Karpas-422 (cell line): ENCODE data around the gene ARID3A. TPM values are rescaled to one million over a fixed set of nuclear protein-coding genes. Genes with fewer than 3 reads are reported as not detected.
A peak's percentile ranks its signal among the peaks of the same experiment; 100 is the strongest.
"Not testable (repeated sequence)": the region's sequence is repeated elsewhere in the genome, so short reads cannot be mapped to it uniquely, and the experiment has no call there.

Experiments
- DNase-seq: peaks from one replicate; pipeline ENCODE4 v3.0.0-alpha.2; 2015
- H2AFZ ChIP-seq: fragments of 200-600 bp; sonication (generic); 2 replicates; pipeline ENCODE4 v1.6.1; 2014; ENCODE audit warnings: antibody characterized with exemption, low read length, mixed read lengths
- H3K27ac ChIP-seq: fragments of 200-600 bp; sonication (generic); 2 replicates; pipeline ENCODE4 v1.5.1; 2014; ENCODE audit warnings: mild to moderate bottlenecking, low read length, moderate library complexity
- H3K27me3 ChIP-seq: fragments of 200-600 bp; sonication (generic); 2 replicates; pipeline ENCODE4 v1.6.1; 2014; ENCODE audit warnings: low read length, mixed read lengths
- H3K36me3 ChIP-seq: fragments of 200-600 bp; sonication (generic); 2 replicates; pipeline ENCODE4 v1.6.1; 2014; ENCODE audit warnings: low read length, mixed read lengths; ENCODE audit not compliant: insufficient read depth
- H3K4me1 ChIP-seq: fragments of 200-600 bp; sonication (generic); 2 replicates; pipeline ENCODE4 v1.6.1; 2014; ENCODE audit warnings: mild to moderate bottlenecking, low read length, mixed read lengths
- H3K4me2 ChIP-seq: fragments of 200-600 bp; sonication (generic); 2 replicates; pipeline ENCODE4 v1.6.1; 2014; ENCODE audit warnings: low read length, low read depth, mild to moderate bottlenecking; ENCODE audit not compliant: poor library complexity, severe bottlenecking
- H3K4me3 ChIP-seq: fragments of 200-600 bp; sonication (generic); 2 replicates; pipeline ENCODE4 v1.5.1; 2014; ENCODE audit warnings: mild to moderate bottlenecking, antibody characterized with exemption, low read length, mixed read lengths
- H3K79me2 ChIP-seq: fragments of 200-600 bp; sonication (generic); 2 replicates; pipeline ENCODE4 v1.6.1; 2014; ENCODE audit warnings: mild to moderate bottlenecking, low read length, mixed read lengths
- H3K9ac ChIP-seq: fragments of 200-600 bp; sonication (generic); 2 replicates; pipeline ENCODE4 v1.6.0; 2014; ENCODE audit warnings: low read length
- H3K9me2 ChIP-seq: fragments of 200-600 bp; sonication (generic), shearing (Covaris generic); replicated peaks from 2 replicates; pipeline ENCODE4 v1.6.0; 2014; ENCODE audit warnings: mild to moderate bottlenecking, low read length, moderate library complexity; ENCODE audit not compliant: insufficient read depth
- H3K9me3 ChIP-seq: fragments of 300-700, 200-600 bp; sonication (generic); 2 replicates; pipeline ENCODE4 v1.6.1; 2014; ENCODE audit warnings: low read length, mixed read lengths
- H4K20me1 ChIP-seq: fragments of 200-600 bp; sonication (generic); 2 replicates; pipeline ENCODE4 v1.6.1; 2014; ENCODE audit warnings: mild to moderate bottlenecking, antibody characterized with exemption, low read length, low read depth; ENCODE audit not compliant: insufficient read depth
- small RNA-seq: library from RNA; depleted of rRNA; stranded (forward); fragments of <200 nt; gene quantifications from one replicate; pipeline ENCODE3, GENCODE V24; 2014
- total RNA-seq: library from RNA; depleted of rRNA; stranded (reverse); fragments of >200 nt; shearing (Covaris generic); gene quantifications from 2 replicates; pipeline ENCODE4 v1.2.3, GENCODE V29; 2014; ENCODE audit warnings: low replicate concordance; rRNA removed

The ARID3A gene
- total RNA-seq, 1 experiment from 2014 or later = 2.0 TPM

- H3K27ac ChIP-seq = peak overlapping the region; percentile 73; the same call in 1 of the 2 replicates
- peak overlapping the region; percentile 100 for H3K9ac ChIP-seq
- peaks cover 54% of the 10 kb centered on the region for H3K4me1 ChIP-seq
Observed at GRCh38 chr19:1018932-1019615, 93.2 kb downstream of the ARID3A start.

DNA sequence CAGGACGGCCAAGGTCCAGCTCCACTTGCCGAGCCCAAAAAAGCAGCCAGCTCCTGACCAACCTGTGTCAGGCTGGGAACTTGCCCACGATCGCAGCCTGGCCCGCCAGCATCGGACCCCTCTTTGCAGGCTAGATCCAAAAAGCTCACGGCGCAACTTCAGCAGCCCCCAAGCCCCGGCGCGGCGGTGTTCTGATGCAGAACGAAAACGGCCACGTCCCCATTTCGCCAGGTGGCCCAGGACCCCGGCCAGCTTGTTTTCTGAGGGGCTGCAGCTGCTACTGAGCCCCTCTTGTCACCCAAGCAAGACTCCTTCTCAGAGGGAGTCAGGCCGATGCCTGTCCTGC is 93.8 kb downstream of the ARID3A start:
- H4K20me1 ChIP-seq = peaks cover 59% of the 10 kb centered on the region
- H2AFZ ChIP-seq = no peak overlapping the region
- H3K4me2 ChIP-seq = peak overlapping the region; percentile 75
- H3K27me3 ChIP-seq = no peaks in the 10 kb centered on the region
- H3K27ac ChIP-seq = peak overlapping the region; percentile 73; the same call in 1 of the 2 replicates
- H3K36me3 ChIP-seq = no peaks in the 10 kb centered on the region
- H3K4me3 ChIP-seq = peak overlapping the region; percentile 99
- peaks cover 62% of the 10 kb centered on the region for H3K79me2 ChIP-seq
- H3K9me3 ChIP-seq = no peaks in the 10 kb centered on the region
- H3K9me2 ChIP-seq = no peaks in the 10 kb centered on the region
- peak overlapping the region; percentile 100 for H3K9ac ChIP-seq
- no peak for DNase-seq
- peaks cover 54% of the 10 kb centered on the region for H3K4me1 ChIP-seq

More at GRCh38 chr19:1018932-1019615, 93.2 kb downstream of the ARID3A start:
- peaks cover 64% of the 10 kb centered on the region for H3K79me2 ChIP-seq
- H3K9me3 ChIP-seq = no peaks in the 10 kb centered on the region
- H4K20me1 ChIP-seq = peaks cover 61% of the 10 kb centered on the region
- peak overlapping the region; percentile 99 for H3K4me3 ChIP-seq
- no peaks in the 10 kb centered on the region for H3K9me2 ChIP-seq
- H3K36me3 ChIP-seq = no peaks in the 10 kb centered on the region
- no peak overlapping the region for H2AFZ ChIP-seq
- H3K4me2 ChIP-seq = peak overlapping the region; percentile 75
- H3K27me3 ChIP-seq = no peaks in the 10 kb centered on the region
- no peak for DNase-seq

DNA sequence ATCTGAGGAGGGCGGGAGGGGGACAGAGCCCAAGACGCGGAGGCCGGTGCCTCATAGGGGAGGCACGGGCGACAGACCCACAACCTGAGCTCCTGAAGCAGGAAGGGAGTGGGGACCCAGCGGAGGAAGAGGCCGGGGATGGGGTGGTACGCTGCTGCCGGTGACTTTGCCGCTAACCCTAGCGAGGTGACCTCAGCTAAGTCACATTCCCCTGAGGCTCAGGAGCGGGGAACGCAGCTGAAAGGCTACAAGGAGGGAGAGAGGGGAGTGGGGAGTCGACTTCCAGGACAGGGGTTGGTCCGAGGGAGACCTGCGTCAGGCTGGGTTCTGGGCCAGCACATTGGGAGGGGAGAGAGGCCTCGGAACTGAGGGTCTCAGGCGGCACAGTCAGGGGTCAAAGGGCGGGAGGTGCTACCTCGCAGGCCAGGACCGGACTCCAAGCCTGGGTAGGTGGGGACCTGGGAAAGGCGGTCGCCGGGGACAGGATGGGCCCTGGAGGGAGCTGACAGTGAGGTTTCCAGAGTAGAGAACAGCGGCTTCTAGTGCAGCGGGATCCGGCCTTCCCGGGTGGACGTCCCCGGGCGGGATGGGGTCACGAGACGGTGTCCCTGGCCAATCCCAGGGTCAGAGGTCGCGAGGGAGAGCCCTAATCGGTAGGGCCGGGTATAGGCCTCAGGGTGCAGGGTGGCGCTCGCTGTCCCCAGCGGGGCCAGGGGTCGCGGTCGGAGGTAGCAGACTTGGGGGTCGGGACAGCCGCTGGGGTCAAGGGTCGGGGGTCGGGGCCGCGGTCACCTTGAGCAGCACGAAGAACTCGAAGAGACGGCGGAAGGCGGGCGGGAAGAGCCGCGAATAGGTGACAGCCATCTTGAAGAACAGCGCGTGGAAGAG is 94.4 kb downstream of the ARID3A start:
- Histone ChIP-seq H3K9ac (peak overlapping the region; percentile 100), H3K9me2 (no peaks in the 10 kb centered on the region), H3K4me2 (peak overlapping the region; percentile 75), H3K79me2 (peaks cover 56% of the 10 kb centered on the region), H3K4me1 (peaks cover 54% of the 10 kb centered on the region), H3K27me3 (no peaks in the 10 kb centered on the region), H3K27ac (peak overlapping the region; percentile 73), H3K4me3 (peak overlapping the region; percentile 99), H2AFZ (no peak overlapping the region), H3K9me3 (no peaks in the 10 kb centered on the region), H3K36me3 (no peaks in the 10 kb centered on the region), H4K20me1 (peaks cover 52% of the 10 kb centered on the region)
- peak; percentile 60 for DNase-seq

GRCh38 chr19:1020868-1021425 is 95.1 kb downstream of the ARID3A start, which contains the start of gene TMEM259:
TMEM259 (minus strand) TSS chr19:1021123; CDS start chr19:1020996, 127 bp downstream.
- Histone ChIP-seq H3K36me3 (no peaks in the 10 kb centered on the region), H4K20me1 (peaks cover 45% of the 10 kb centered on the region), H3K9me2 (no peaks in the 10 kb centered on the region), H3K79me2 (peaks cover 49% of the 10 kb centered on the region), H2AFZ (no peak within 1 kb of the TSS; the same call in 1 of the 2 replicates), H3K9ac (peak within 1 kb of the TSS; percentile 100), H3K27ac (peak within 1 kb of the TSS; percentile 86), H3K4me3 (peak within 1 kb of the TSS; percentile 99), H3K9me3 (no peaks in the 10 kb centered on the region), H3K27me3 (no peaks in the 10 kb centered on the region), H3K4me1 (peaks cover 56% of the 10 kb centered on the region), H3K4me2 (peak within 1 kb of the TSS; percentile 75)
- peak; percentile 99 for DNase-seq

DNA sequence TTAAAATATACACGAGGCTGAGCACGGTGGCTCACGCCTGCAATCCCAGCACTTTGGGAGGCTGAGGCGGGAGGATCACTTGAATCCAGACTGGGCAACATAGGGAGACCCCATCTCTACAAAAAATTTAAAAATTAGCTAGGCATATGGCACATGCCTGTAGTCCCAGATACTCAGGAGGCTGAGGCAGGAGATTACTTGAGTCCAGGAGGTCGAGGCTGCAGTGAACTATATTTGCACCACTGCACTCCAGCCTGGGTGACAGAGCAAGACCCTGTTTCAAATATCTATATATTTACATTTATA is 98.0 kb downstream of the ARID3A start:
- not testable (repeated sequence) for H3K9ac ChIP-seq, H3K36me3 ChIP-seq, H3K27ac ChIP-seq, H3K4me2 ChIP-seq, H3K9me2 ChIP-seq, DNase-seq, H2AFZ ChIP-seq, H3K9me3 ChIP-seq, H3K4me3 ChIP-seq, H3K27me3 ChIP-seq
- peaks cover 18% of the 10 kb centered on the region for H4K20me1 ChIP-seq
- peaks cover 49% of the 10 kb centered on the region for H3K4me1 ChIP-seq
- H3K79me2 ChIP-seq = peaks cover 42% of the 10 kb centered on the region

DNA sequence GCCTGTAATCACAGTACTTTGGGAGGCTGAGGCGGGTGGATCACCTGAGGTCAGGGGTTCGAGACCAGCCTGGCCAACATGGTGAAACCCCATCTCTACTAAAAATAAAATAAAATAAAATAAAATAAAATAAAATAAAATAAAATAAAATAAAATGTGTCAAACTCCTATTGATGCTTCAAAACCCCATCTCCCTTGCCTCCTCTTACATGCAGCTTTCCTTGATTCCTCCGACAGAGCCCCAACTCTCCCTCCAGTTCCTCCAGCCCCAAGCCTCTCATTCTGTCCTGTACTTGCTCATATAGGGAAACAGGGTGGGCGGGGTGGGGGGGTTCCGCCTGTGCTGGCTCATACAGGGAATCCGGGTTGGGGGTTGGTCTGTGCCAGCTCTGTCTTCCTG is 99.2 kb downstream of the ARID3A start:
- not testable (repeated sequence) for H2AFZ ChIP-seq, DNase-seq, H4K20me1 ChIP-seq, H3K36me3 ChIP-seq, H3K9me2 ChIP-seq, H3K4me3 ChIP-seq, H3K4me2 ChIP-seq, H3K27ac ChIP-seq, H3K9me3 ChIP-seq, H3K27me3 ChIP-seq, H3K9ac ChIP-seq
- Histone ChIP-seq H3K4me1 (peaks cover 41% of the 10 kb centered on the region), H3K79me2 (peaks cover 40% of the 10 kb centered on the region)

Small RNA genes lying within 50 kb of the gene (small RNA-seq; reads per million reads assigned to genes)
- 0.91 reads per million, percentile 27 among the genes with 10 or more reads in this experiment for gene RNU6-2
- gene RNU6-9 = 0.16 reads per million

Other genes starting within 250 kb of the ARID3A start
- gene FSTL3, start 249.6 kb upstream of the ARID3A start, total RNA-seq = 2.3 and 3.0 TPM in 2 replicates
- not detected in 2 replicates for gene PRSS57, start 230.6 kb upstream of the ARID3A start, total RNA-seq
- gene PALM, start 217.1 kb upstream of the ARID3A start, total RNA-seq = 3.5 TPM in 1 of 2 replicates, not detected in the other
- gene MISP, start 174.9 kb upstream of the ARID3A start, total RNA-seq = not detected in 2 replicates
- 170 and 172 TPM in 2 replicates for gene PTBP1, start 128.6 kb upstream of the ARID3A start, total RNA-seq
- gene PLPPR3, start 104.1 kb upstream of the ARID3A start, total RNA-seq = not detected in 2 replicates
- not detected in 2 replicates for gene AZU1, start 98.2 kb upstream of the ARID3A start, total RNA-seq
- not detected in 2 replicates for gene PRTN3, start 85.0 kb upstream of the ARID3A start, total RNA-seq
- not detected in 2 replicates for gene ELANE, start 73.7 kb upstream of the ARID3A start, total RNA-seq
- 1.5 and 6.9 TPM in 2 replicates for gene CFD, start 66.4 kb upstream of the ARID3A start, total RNA-seq
- 10.8 and 14.1 TPM in 2 replicates for gene MED16, start 32.8 kb upstream of the ARID3A start, total RNA-seq
- not detected in 2 replicates for gene RNU6-9, start 32.6 kb upstream of the ARID3A start, total RNA-seq
- gene R3HDM4, start 12.8 kb upstream of the ARID3A start, total RNA-seq = 41.9 and 43.8 TPM in 2 replicates
- not detected in 2 replicates for gene KISS1R, start 8.7 kb upstream of the ARID3A start, total RNA-seq
- 41.1 and 87.2 TPM in 2 replicates for gene WDR18, start 58.3 kb downstream of the ARID3A start, total RNA-seq
- 1.4 TPM in 1 of 2 replicates, not detected in the other for gene GRIN3B, start 74.4 kb downstream of the ARID3A start, total RNA-seq
- gene TMEM259, start 95.1 kb downstream of the ARID3A start, total RNA-seq = 133 and 167 TPM in 2 replicates
- not detected in 2 replicates for gene RNU6-2, start 95.5 kb downstream of the ARID3A start, total RNA-seq
- 88.6 and 97.9 TPM in 2 replicates for gene CNN2, start 100.6 kb downstream of the ARID3A start, total RNA-seq
- 23.8 and 31.7 TPM in 2 replicates for gene ABCA7, start 114.1 kb downstream of the ARID3A start, total RNA-seq
- gene ARHGAP45, start 141.1 kb downstream of the ARID3A start, total RNA-seq = 31.5 and 114 TPM in 2 replicates
- gene POLR2E, start 169.3 kb downstream of the ARID3A start, total RNA-seq = 117 and 222 TPM in 2 replicates
- 286 and 423 TPM in 2 replicates for gene GPX4, start 178.0 kb downstream of the ARID3A start, total RNA-seq
- gene SBNO2, start 248.2 kb downstream of the ARID3A start, total RNA-seq = 7.9 and 17.1 TPM in 2 replicates